Heart left ventricle (tissue), 16 donors: ENCODE data around the gene TIMM50. TPM values are rescaled to one million over a fixed set of nuclear protein-coding genes. Genes with fewer than 3 reads are reported as not detected.

Experiments
- ATAC-seq, 4 donors: fragments of 200-7000 bp; cut with Tn5 transposase; one replicate each; pipeline ENCODE4 v1.9.1; 2020 to 2022; ENCODE audit warnings: moderate library complexity in 4 of 4, mild to moderate bottlenecking in 3 of 4, moderate number of reproducible peaks in 1 of 4
- DNase-seq, 5 donors: peaks; one replicate each; pipeline ENCODE4 v3.0.0-alpha.2; 2020
- H3K27ac ChIP-seq, 12 donors: fragments of 200-600 bp; sonication (generic) in 4 of 12; one replicate each; pipeline versions ENCODE4 v1.5.0 to v1.8.0; 2016 to 2022; ENCODE audit warnings: mild to moderate bottlenecking in 2 of 12
- H3K27me3 ChIP-seq, 9 donors: fragments of 200-600 bp; sonication (generic) in 2 of 9; one replicate each; pipeline versions ENCODE4 v1.5.1 to v1.8.0; 2016 to 2022; ENCODE audit warnings: mild to moderate bottlenecking in 3 of 9
- H3K36me3 ChIP-seq, 9 donors: fragments of 200-600 bp; sonication (generic) in 2 of 9; one replicate each; pipeline versions ENCODE4 v1.5.0 to v1.8.0; 2018 to 2022; ENCODE audit warnings: mild to moderate bottlenecking in 2 of 9
- H3K4me1 ChIP-seq, 12 donors: fragments of 200-600 bp; sonication (generic) in 4 of 12; one replicate each; pipeline versions ENCODE4 v1.5.0 to v1.8.0; 2016 to 2022; ENCODE audit warnings: mild to moderate bottlenecking in 3 of 12
- H3K4me3 ChIP-seq, 12 donors: fragments of 200-600 bp; sonication (generic) in 4 of 12; one replicate each; pipeline versions ENCODE4 v1.5.0 to v1.8.0; 2017 to 2022; ENCODE audit warnings: mild to moderate bottlenecking in 9 of 12, moderate library complexity in 4 of 12
- H3K9me3 ChIP-seq, 12 donors: fragments of 200-600 bp; sonication (generic) in 4 of 12; one replicate each; pipeline versions ENCODE4 v1.5.0 to v1.8.0; 2016 to 2022; ENCODE audit warnings: mild to moderate bottlenecking in 1 of 12
- CTCF ChIP-seq, 12 donors: fragments of 200-600 bp; sonication (generic) in 4 of 12; IDR thresholded peaks; one replicate each; pipeline versions ENCODE4 v1.5.0 to v1.8.0; 2018 to 2022; ENCODE audit warnings: antibody characterized with exemption in 12 of 12, mild to moderate bottlenecking in 5 of 12
- POLR2A ChIP-seq, 2 donors: fragments of 450-650 bp; IDR thresholded peaks; one replicate each; pipeline ENCODE4 v1.6.1; 2017; ENCODE audit warnings: antibody characterized with exemption in 2 of 2, mild to moderate bottlenecking in 2 of 2, moderate library complexity in 2 of 2
- WGBS, 4 donors: extraction: QIAGEN DNeasy Blood & Tissue Kit in 2 of 4; methylation state at CpG; one replicate each; pipeline versions ENCODE4 v1.1.5 to v1.1.7; 2013 to 2018; 5-methylcytosine and 5-hydroxymethylcytosine counted together
- intact Hi-C, 10 donors: fragments of 100-400 bp; cut with DNase I; formaldehyde crosslinking; loops; one replicate each; pipeline versions ENCODE4 v1.11.1 to v1.14.2; 2022
- polyA plus RNA-seq, 2 donors: library from polyadenylated mRNA; stranded (reverse); fragments of 200-250 nt; gene quantifications; one replicate each; pipeline ENCODE4 v1.2.3, GENCODE V29; 2013
- total RNA-seq, 9 donors: library from RNA; depleted of rRNA in 2 of 9; stranded (reverse); fragments of >200 nt in 2 of 9; fragmentation: NEBNext Ultra II Directional in 3 of 9; extraction: Animal tissue kit (Norgen Biotek cat#: 25700) in 3 of 9; gene quantifications; one replicate each; pipeline versions ENCODE4 v1.1.0 to v1.2.4, GENCODE V29; 2016 to 2023
- donor health status: ischemic (EF 13 %, LVEDD 7.1; RV severe dilation, severe dysfunction).
- donor health status: healthy with polysubstance abuse.
- donor health status: DM: no; HTN: yes; CAD: no.
- donor health status: DM: no; HTN: no; CAD: no.
- donor health status: ischemic (EF 25% LVEDD 6.9; RV normal size, moderate dysfunction).
- donor health status: ischemic (EF 25% LVEDD 5.7; RV mildly dilated, moderate dysfunction).
- donor health status: healthy.
- donor health status: DM: yes; HTN: yes; CAD: no.
- donor health status: ischemic (EF 35%, LVEDD 5.7; RV mildly dilated, moderate dysfunction).
- donor health status: nonischemic (EF 11% LVEDD 7.7; RV severe dilation, severe dysfunction).
- donor health status: DM: yes; HTN: yes; CAD: no.
- donor health status: PGD.
- donor health status: ischemic (EF 29% LVEDD 5.4; RV normal size, mild dysfunction).
- donor health status: nonischemic (EF 23%, LVEDD 6.1; RV moderate dilation, normal function).

TIMM50 gene
- total and polyA plus RNA-seq, 11 donors: 66.0 to 106 (median 77.5) TPM

GRCh38 chr19:39512988-39513387 is 32.4 kb downstream of the TIMM50 start:
- Histone ChIP-seq H3K4me3 (no peak overlapping the region), H3K27me3 (peaks cover 21 to 90% (median 55%) of the 10 kb centered on the region in 9 donors), H3K27ac (no peak overlapping the region), H3K4me1 (peaks cover 0 to 16% (median 11%) of the 10 kb centered on the region in 12 donors), H3K9me3 (no peaks in the 10 kb centered on the region), H3K36me3 (no peaks in the 10 kb centered on the region)
- no peak for DNase-seq
- intact Hi-C loops: no loop called here
- 53 to 62% (median 56%) methylated on average over 2 of the region's 2 CpGs for WGBS, 4 donors
- TF ChIP-seq CTCF (IDR thresholded peaks at IDR 0.05) (no peak), POLR2A (IDR thresholded peaks at IDR 0.05) (no peak)
- no peak for ATAC-seq

GRCh38 chr19:39514840-39515550 is 34.4 kb downstream of the TIMM50 start, which contains the start of gene SELENOV:
Gene SELENOV (plus strand): TSS chr19:39515139. CDS start chr19:39515213, 74 bp downstream.
- intact Hi-C loops: no loop called here
- TF ChIP-seq POLR2A (IDR thresholded peaks at IDR 0.05): no peak
- TF ChIP-seq CTCF (IDR thresholded peaks at IDR 0.05): peak in 1 of 12 donors; percentile 2
- Histone ChIP-seq H3K27ac (no peak within 1 kb of the TSS), H3K4me1 (peaks cover 0 to 16% (median 11%) of the 10 kb centered on the region in 12 donors), H3K9me3 (no peaks in the 10 kb centered on the region), H3K36me3 (no peaks in the 10 kb centered on the region), H3K4me3 (peak within 1 kb of the TSS; percentile 4 to 48 (median 32)), H3K27me3 (peaks cover 21 to 73% (median 47%) of the 10 kb centered on the region in 9 donors)
- WGBS, 4 donors: 1 to 3% (median 1%) methylated on average over 19 to 56 of the region's 56 CpGs
- DNase-seq (no peak), ATAC-seq (peak in 2 of 4 donors; percentile 24 to 28)

- H3K27me3 ChIP-seq: peaks cover 21 to 70% (median 47%) of the 10 kb centered on the region in 9 donors
- H3K4me3 ChIP-seq: peak overlapping the region; percentile 4 to 48 (median 32)
- peak in 1 of 4 donors; percentile 18 for ATAC-seq
- no peaks in the 10 kb centered on the region for H3K36me3 ChIP-seq
- H3K4me1 ChIP-seq: peaks cover 0 to 16% (median 11%) of the 10 kb centered on the region in 12 donors
- TF ChIP-seq CTCF (IDR thresholded peaks at IDR 0.05) (no peak), POLR2A (IDR thresholded peaks at IDR 0.05) (no peak)
- WGBS, 4 donors: 2 to 6% (median 2%) methylated on average over 29 to 44 of the region's 44 CpGs
- DNase-seq: no peak
- no peaks in the 10 kb centered on the region for H3K9me3 ChIP-seq
- H3K27ac ChIP-seq: no peak overlapping the region
- intact Hi-C loops: no loop called here
These were observed 35.0 kb downstream of the TIMM50 start for GRCh38 chr19:39515551-39516191.

- ATAC-seq: no peak
- H3K27me3 ChIP-seq: peaks cover 21 to 64% (median 47%) of the 10 kb centered on the region in 9 donors
- H3K36me3 ChIP-seq: no peaks in the 10 kb centered on the region
- intact Hi-C loops: no loop called here
- peaks cover 0 to 16% (median 11%) of the 10 kb centered on the region in 12 donors for H3K4me1 ChIP-seq
- H3K9me3 ChIP-seq: no peaks in the 10 kb centered on the region
- no peak for TF ChIP-seq POLR2A (IDR thresholded peaks at IDR 0.05)
- no peak for TF ChIP-seq CTCF (IDR thresholded peaks at IDR 0.05)
- WGBS, 4 donors: 40 to 47% (median 43%) methylated on average over 6 of the region's 6 CpGs
- DNase-seq: no peak
- H3K27ac ChIP-seq: no peak overlapping the region
- H3K4me3 ChIP-seq: no peak overlapping the region
These were observed 35.6 kb downstream of the TIMM50 start for GRCh38 chr19:39516270-39516669.
